SK-N-MC (cell line): Measurements from ENCODE around the gene MINAR1.

Source experiments
- DNase-seq: peaks from one replicate; pipeline ENCODE4 v3.0.0-alpha.2; 2011; ENCODE audit warnings: low read depth, low spot score
- H3K27ac ChIP-seq: fragments of 200-600 bp; sonication (generic); 2 replicates; pipeline ENCODE4 v1.5.1; 2016; ENCODE audit warnings: mixed run types
- H3K36me3 ChIP-seq: fragments of 200-600 bp; sonication (generic); 2 replicates; pipeline ENCODE4 v1.6.1; 2017; ENCODE audit warnings: antibody characterized with exemption, low read length, mixed read lengths; ENCODE audit not compliant: insufficient read depth
- H3K4me3 ChIP-seq: fragments of 200-600 bp; sonication (generic); 2 replicates; pipeline ENCODE4 v1.5.1; 2016
- H3K9ac ChIP-seq: fragments of 200-600 bp; sonication (generic); 2 replicates; pipeline ENCODE4 v1.8.0; 2017; ENCODE audit warnings: mixed run types, mixed read lengths; ENCODE audit not compliant: insufficient read length
- H3K9me3 ChIP-seq: fragments of 200-600 bp; sonication (generic); 2 replicates; pipeline ENCODE4 v1.6.1; 2017; ENCODE audit warnings: low read depth, mild to moderate bottlenecking, antibody characterized with exemption, low read length, moderate library complexity, mixed read lengths
- EZH2 ChIP-seq: fragments of 200-600 bp; sonication (generic); IDR thresholded peaks from one replicate; pipeline ENCODE4 v1.6.1; 2017; ENCODE audit warnings: antibody characterized with exemption
- FOXP2 ChIP-seq: optimal IDR thresholded peaks from 2 replicates; pipeline ENCODE3; 2011; ENCODE audit warnings: mild to moderate bottlenecking, moderate library complexity; ENCODE audit not compliant: insufficient read depth; ENCODE audit errors: extremely low read length, control extremely low read depth
- POLR2AphosphoS5 ChIP-seq: IDR thresholded peaks from 2 replicates; pipeline ENCODE4 v1.6.1; 2012; ENCODE audit warnings: mild to moderate bottlenecking, low read depth, low read length, borderline replicate concordance

MINAR1 gene

GRCh38 chr15:79427781-79428598 lies 4.1 kb upstream of the MINAR1 start:
- H3K27ac ChIP-seq: no peak overlapping the region
- DNase-seq: no peak
- H3K9ac ChIP-seq: no peak overlapping the region
- H3K4me3 ChIP-seq: no peak overlapping the region
- no peak for TF ChIP-seq EZH2
- TF ChIP-seq POLR2AphosphoS5: no peak
- no peak for TF ChIP-seq FOXP2
- no peaks in the 10 kb centered on the region for H3K36me3 ChIP-seq
- H3K9me3 ChIP-seq: no peaks in the 10 kb centered on the region

DNA sequence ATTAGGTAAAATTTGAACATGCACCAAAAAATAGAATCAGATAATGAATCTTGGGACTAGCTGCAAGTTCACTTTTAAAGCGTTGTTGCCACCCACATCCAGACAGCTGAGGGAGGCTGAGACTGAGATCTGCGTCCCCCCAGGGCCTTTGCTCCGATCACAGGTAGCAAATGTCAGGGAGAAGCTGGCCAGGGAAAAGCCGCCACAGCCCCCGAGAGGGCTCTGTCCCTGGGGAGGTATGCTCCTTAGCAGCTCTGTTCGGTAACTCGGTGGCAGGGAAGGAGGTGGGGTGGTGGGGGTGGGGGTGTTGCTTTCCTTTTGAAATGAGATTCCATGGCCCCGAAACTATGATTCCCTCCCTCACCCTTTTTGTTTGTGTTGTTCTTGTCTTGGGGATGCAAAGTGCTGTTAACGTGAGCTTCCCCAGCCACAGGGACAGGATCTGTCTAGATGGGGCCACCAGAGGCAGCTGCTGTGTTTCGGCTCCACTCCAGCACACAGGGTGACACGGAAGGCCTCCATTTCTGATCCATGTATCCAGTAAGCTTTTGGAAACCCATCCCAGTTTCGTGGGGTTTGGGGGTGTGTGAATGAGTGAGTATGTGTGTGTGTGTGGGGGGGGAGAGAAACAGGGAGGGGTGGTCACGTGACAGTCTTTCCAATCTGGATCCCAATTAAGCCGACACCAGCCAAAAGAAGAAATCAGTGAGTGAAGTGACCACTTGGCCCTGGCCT lies 1.1 kb upstream of the MINAR1 start:
- H3K4me3 ChIP-seq: peak overlapping the region; percentile 61
- DNase-seq: no peak
- H3K36me3 ChIP-seq: no peaks in the 10 kb centered on the region
- H3K9ac ChIP-seq: no peak overlapping the region
- no peak for TF ChIP-seq POLR2AphosphoS5
- H3K9me3 ChIP-seq: no peaks in the 10 kb centered on the region
- H3K27ac ChIP-seq: no peak overlapping the region

DNA sequence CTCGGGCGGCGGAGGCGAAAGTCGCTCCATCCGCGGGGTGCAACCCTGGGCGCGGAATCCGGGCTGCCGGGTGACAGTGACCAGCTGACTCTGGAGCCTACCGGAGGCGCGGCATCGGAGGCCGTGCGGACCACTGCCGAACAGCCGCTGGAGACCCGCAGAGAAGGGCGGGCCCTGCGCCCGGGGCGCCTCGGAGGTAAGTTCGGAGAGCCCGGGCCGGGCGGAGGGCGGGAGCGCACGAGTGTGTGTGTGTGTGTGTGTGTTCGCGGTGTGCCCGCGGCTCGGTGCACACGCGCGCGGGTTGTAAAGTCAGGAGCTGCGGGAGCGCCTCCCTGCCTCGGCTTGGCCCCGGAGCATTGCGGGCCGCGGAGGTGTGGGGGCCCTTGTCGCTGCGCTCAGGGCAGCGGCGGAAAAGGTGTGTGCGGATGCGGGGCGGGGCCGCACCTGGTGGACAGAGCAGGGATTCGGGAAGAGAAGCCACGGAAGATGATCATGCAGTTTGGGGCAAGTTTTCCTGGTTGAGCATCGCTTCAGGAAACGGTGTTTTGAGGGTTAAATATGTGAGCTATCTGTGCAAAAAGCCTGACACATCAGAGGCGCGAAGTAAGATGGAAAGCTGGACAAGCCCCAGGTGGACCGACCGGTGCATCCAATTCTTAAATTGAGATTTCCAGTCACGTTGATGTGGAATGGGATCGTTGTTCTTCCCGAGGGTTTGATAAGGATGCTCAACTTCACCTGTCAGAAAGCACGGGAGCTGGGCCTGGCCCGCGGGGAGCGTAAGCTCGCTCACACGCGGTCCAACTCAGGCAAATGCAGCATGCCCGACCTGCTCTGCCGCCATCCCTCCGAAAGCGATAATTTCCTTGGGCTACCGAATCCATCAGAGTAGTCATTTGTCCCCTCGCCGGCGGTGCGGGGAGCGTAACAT lies 474 bp downstream of the MINAR1 start:
- H3K9me3 ChIP-seq: no peaks in the 10 kb centered on the region
- no peak overlapping the region for H3K27ac ChIP-seq
- H3K36me3 ChIP-seq: no peaks in the 10 kb centered on the region
- no peak overlapping the region for H3K9ac ChIP-seq
- peak overlapping the region; percentile 61 for H3K4me3 ChIP-seq
- no peak for TF ChIP-seq FOXP2
- no peak for TF ChIP-seq POLR2AphosphoS5
- TF ChIP-seq EZH2: no peak
- DNase-seq: no peak

DNA sequence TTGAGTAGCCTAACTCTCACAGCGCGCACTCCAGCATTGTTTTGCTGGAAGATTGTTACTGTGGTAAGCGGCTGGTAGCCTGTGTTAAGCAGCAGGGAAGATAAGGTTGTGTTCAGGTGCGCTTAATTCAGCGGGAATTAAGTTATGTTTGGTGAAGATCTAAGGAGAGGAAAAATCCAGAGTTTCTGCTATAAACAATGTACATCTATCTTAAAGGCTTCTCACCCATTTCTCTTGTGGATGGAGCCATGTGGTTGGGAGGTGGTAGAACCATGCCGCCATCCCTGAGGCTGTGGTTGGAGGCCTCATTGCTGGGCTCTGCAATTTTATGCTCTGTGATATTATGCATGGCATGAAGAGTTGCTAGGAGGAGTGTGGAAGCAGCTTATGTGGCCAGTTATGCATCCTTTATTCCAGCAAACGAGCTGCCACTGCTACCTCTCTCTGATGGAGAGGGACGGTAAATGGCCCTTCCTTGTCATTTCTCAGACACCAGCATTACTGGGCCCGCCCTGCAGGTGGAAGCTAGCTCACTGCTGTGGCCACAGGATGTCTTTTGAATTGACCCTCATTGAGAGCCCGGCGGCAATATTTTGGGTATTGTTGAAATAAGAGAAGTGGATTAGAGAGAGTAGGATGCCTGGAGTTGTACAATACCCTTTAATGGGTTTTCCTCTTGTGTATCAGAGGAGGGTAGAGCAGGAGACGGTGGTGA lies 1.3 kb downstream of the MINAR1 start:
- no peak for DNase-seq

GRCh38 chr15:79434361-79434760 lies 2.2 kb downstream of the MINAR1 start:
- Histone ChIP-seq H3K36me3 (no peaks in the 10 kb centered on the region), H3K27ac (no peak overlapping the region), H3K9me3 (no peaks in the 10 kb centered on the region), H3K9ac (no peak overlapping the region), H3K4me3 (no peak overlapping the region)
- no peak for TF ChIP-seq FOXP2
- DNase-seq: no peak

More for the DNA sequence above, 1.3 kb downstream of the MINAR1 start:
- Histone ChIP-seq H3K36me3 (no peaks in the 10 kb centered on the region), H3K4me3 (no peak overlapping the region), H3K9me3 (no peaks in the 10 kb centered on the region), H3K27ac (no peak overlapping the region), H3K9ac (no peak overlapping the region)
- TF ChIP-seq FOXP2 (no peak), POLR2AphosphoS5 (no peak), EZH2 (no peak)

DNA sequence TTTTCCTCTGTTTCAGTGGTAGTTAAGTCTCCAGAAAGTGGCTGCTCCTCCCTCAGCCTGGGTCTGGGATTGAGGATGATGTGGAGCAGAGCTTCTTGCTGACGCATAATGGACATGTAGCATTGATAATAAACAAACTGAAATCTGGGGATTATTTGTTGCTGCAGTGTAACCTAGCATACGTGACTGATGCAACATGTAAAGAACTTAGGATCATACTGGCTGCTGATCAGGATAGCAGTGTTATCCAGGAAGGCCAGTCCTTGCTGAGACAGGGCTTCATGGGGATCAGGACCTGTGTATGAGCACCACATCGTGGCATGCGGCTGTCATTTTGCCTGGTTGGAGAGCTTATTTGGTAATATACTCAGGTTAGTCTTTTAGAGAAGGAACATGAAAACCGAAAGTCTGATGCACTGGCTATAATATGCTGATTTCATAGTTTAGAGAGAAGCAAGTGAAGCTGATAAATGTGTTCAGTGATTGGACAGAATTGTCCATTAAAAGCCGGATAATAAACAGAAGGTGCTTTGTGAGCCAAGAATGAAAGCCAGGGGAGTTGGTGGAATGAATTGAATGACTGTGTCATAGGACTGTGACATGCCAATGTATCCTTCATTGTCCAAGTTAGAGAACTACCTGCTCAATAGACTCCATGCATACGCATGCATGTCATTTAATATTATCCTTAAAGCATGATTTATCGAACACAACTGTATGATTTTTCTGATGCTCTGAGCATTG lies 4.1 kb downstream of the MINAR1 start:
- Histone ChIP-seq H3K9me3 (no peaks in the 10 kb centered on the region), H3K4me3 (no peak overlapping the region), H3K9ac (no peak overlapping the region), H3K36me3 (no peaks in the 10 kb centered on the region), H3K27ac (no peak overlapping the region)
- DNase-seq: no peak
- no peak for TF ChIP-seq POLR2AphosphoS5
- no peak for TF ChIP-seq EZH2

DNA sequence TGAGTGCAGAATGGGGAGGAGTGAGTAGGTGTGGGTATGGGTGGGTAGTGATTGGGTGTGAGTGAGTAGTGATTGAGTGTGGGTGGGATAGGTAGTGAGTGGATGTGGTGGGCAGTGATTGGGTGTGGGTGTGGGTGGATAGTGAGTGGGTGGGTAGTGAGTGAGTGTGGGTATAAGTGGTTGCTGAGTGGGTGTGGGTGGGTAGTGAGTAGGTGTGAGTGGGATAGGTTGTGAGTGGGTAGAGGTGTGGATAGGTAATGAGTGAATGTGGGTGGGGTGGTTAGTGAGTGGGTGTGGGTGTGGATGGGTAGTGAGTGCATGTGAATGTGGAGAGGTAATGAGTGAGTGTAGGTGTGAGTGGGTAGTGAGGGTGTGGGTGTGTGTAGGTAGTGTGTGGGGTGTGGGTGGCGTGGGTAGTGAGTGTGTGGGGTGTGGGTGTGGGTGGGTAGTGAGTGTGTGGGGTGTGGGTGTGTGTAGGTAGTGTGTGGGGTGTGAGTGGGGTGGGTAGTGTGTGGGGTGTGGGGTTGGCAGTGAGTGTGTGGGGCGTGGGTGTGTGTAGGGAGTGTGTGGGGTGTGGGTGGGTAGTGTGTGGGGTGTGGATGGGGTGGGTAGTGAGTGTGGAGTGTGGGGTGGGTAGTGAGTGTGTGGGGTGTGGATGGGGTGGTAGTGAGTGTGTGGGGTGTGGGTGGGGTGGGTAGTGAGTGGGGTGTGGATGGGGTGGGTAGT lies 5.3 kb downstream of the MINAR1 start:
- Histone ChIP-seq H3K9me3 (no peaks in the 10 kb centered on the region), H3K4me3 (no peak overlapping the region), H3K36me3 (no peaks in the 10 kb centered on the region), H3K9ac (no peak overlapping the region), H3K27ac (no peak overlapping the region)
- TF ChIP-seq EZH2: no peak
- no peak for TF ChIP-seq POLR2AphosphoS5
- TF ChIP-seq FOXP2: no peak
- DNase-seq: no peak
